Left hindlimb (tissue), 1 donor: ENCODE results near the gene MPG.

Source experiments
- DNase-seq: peaks from one replicate; pipeline ENCODE4 v3.0.0-alpha.2; 2018

Gene MPG

GRCh38 chr16:67884-68789 is 9.9 kb upstream of the MPG start:
- peak; percentile 65 for DNase-seq

GRCh38 chr16:69181-69580 is 8.8 kb upstream of the MPG start:
- DNase-seq = no peak

- no peak for DNase-seq
Observed at GRCh38 chr16:71210-71539, 6.8 kb upstream of the MPG start.

GRCh38 chr16:71540-72401 is 6.3 kb upstream of the MPG start:
- peak; percentile 78 for DNase-seq

GRCh38 chr16:72561-73548 is 5.2 kb upstream of the MPG start, which contains the start of gene RHBDF1:
RHBDF1 (minus strand) TSS chr16:72631; CDS start chr16:65015, 7,616 bp downstream.
- peak; percentile 80 for DNase-seq

GRCh38 chr16:74051-74746 is 3.8 kb upstream of the MPG start:
- no peak for DNase-seq

GRCh38 chr16:74747-75334 is 3.2 kb upstream of the MPG start:
- DNase-seq = no peak

- peak; percentile 90 for DNase-seq
Observed at GRCh38 chr16:75580-76501, 2.2 kb upstream of the MPG start.

GRCh38 chr16:76535-77272 is 1.3 kb upstream of the MPG start:
- DNase-seq = peak; percentile 88

- peak; percentile 85 for DNase-seq
Observed at GRCh38 chr16:77273-77806, 685 bp upstream of the MPG start.

GRCh38 chr16:78444-79150 is 572 bp downstream of the MPG start:
- no peak for DNase-seq

- no peak for DNase-seq
Observed at GRCh38 chr16:79151-80054, 1.4 kb downstream of the MPG start.

GRCh38 chr16:83060-83603 is 5.1 kb downstream of the MPG start:
- no peak for DNase-seq

GRCh38 chr16:83781-84615 is 6.0 kb downstream of the MPG start:
- no peak for DNase-seq

GRCh38 chr16:84718-85406 is 6.8 kb downstream of the MPG start:
- DNase-seq = peak; percentile 78

- DNase-seq = no peak
Observed at GRCh38 chr16:85407-85782, 7.4 kb downstream of the MPG start.
